OCI-M1 (cell line): ENCODE results near the gene HTR3C.
"Not testable (repeated sequence)": the region's sequence is repeated elsewhere in the genome, so short reads cannot be mapped to it uniquely, and the experiment has no call there.

Source experiments
- DNase-seq: peaks from one replicate; lab custom pipeline; 2025; lab: John Stamatoyannopoulos, UW

The HTR3C gene

GRCh38 chr3:184031187-184031792 lies 21.6 kb upstream of the HTR3C start, which contains the start of gene HTR3D:
HTR3D (plus strand) TSS chr3:184031742; CDS start chr3:184031742, 0 bp downstream.
- DNase-seq, result peak; percentile 4

GRCh38 chr3:184037816-184038215 lies 15.0 kb upstream of the HTR3C start:
- no peak for DNase-seq

GRCh38 chr3:184038307-184038706 lies 14.5 kb upstream of the HTR3C start:
- not testable (repeated sequence) for DNase-seq

- no peak for DNase-seq
These were observed 13.4 kb upstream of the HTR3C start for GRCh38 chr3:184039414-184039813.

GRCh38 chr3:184040010-184040409 lies 12.8 kb upstream of the HTR3C start:
- DNase-seq, result peak; percentile 48

GRCh38 chr3:184042617-184043016 lies 10.2 kb upstream of the HTR3C start:
- DNase-seq, result no peak

GRCh38 chr3:184045995-184046394 lies 6.9 kb upstream of the HTR3C start:
- DNase-seq, result no peak

GRCh38 chr3:184050217-184050847 lies 2.5 kb upstream of the HTR3C start:
- no peak for DNase-seq

GRCh38 chr3:184058029-184058428 lies 5.2 kb downstream of the HTR3C start:
- DNase-seq, result no peak

- DNase-seq, result no peak
These were observed 6.6 kb downstream of the HTR3C start for GRCh38 chr3:184059424-184059823.

- DNase-seq, result no peak
These were observed 9.8 kb downstream of the HTR3C start for GRCh38 chr3:184062637-184063036.

GRCh38 chr3:184066211-184066610 lies 13.4 kb downstream of the HTR3C start:
- no peak for DNase-seq

GRCh38 chr3:184067573-184068055 lies 14.8 kb downstream of the HTR3C start:
- peak; percentile 14 for DNase-seq

GRCh38 chr3:184068344-184068743 lies 15.5 kb downstream of the HTR3C start:
- no peak for DNase-seq

- DNase-seq, result not testable (repeated sequence)
These were observed 18.3 kb downstream of the HTR3C start for GRCh38 chr3:184071142-184071541.

- no peak for DNase-seq
These were observed 20.8 kb downstream of the HTR3C start for GRCh38 chr3:184073621-184074020.

GRCh38 chr3:184075901-184076300 lies 23.1 kb downstream of the HTR3C start:
- no peak for DNase-seq

GRCh38 chr3:184077881-184078280 lies 25.0 kb downstream of the HTR3C start:
- no peak for DNase-seq

- DNase-seq, result no peak
These were observed 26.0 kb downstream of the HTR3C start for GRCh38 chr3:184078851-184079250.

- DNase-seq, result no peak
These were observed 28.4 kb downstream of the HTR3C start for GRCh38 chr3:184081116-184081830.

- no peak for DNase-seq
These were observed 29.2 kb downstream of the HTR3C start for GRCh38 chr3:184082034-184082433.

GRCh38 chr3:184082465-184082864 lies 29.6 kb downstream of the HTR3C start:
- DNase-seq, result no peak

- peak; percentile 24 for DNase-seq
These were observed 32.6 kb downstream of the HTR3C start for GRCh38 chr3:184085389-184085852.
